NCI-H1417 (cell line): Measurements from ENCODE around the gene GZMM.
"Not testable (repeated sequence)": the region's sequence is repeated elsewhere in the genome, so short reads cannot be mapped to it uniquely, and the experiment has no call there.

Source experiments
- DNase-seq, 3 experiments: peaks; one replicate each; lab custom pipeline; 2025; lab: John Stamatoyannopoulos, UW

GZMM gene

GRCh38 chr19:583198-583967 lies 39.5 kb downstream of the GZMM start:
- no peak for DNase-seq

GRCh38 chr19:583968-584239 lies 40.1 kb downstream of the GZMM start:
- no peak for DNase-seq

- DNase-seq: peak in 2 of 3 experiments; percentile 40 to 62
Measured at GRCh38 chr19:584240-585001, 40.6 kb downstream of the GZMM start.

GRCh38 chr19:585146-585545 lies 41.3 kb downstream of the GZMM start:
- DNase-seq: not testable (repeated sequence)

- no peak for DNase-seq
Measured at GRCh38 chr19:585551-586110, 41.8 kb downstream of the GZMM start.

GRCh38 chr19:588093-588740 lies 44.4 kb downstream of the GZMM start:
- DNase-seq: peak; percentile 71 to 98 (median 95)

- DNase-seq: peak; percentile 33 to 91 (median 88)
Measured at GRCh38 chr19:588741-589692, 45.2 kb downstream of the GZMM start.

- DNase-seq: no peak
Measured at GRCh38 chr19:589693-590395, 46.0 kb downstream of the GZMM start, which contains the start of gene HCN2. HCN2 (plus strand) TSS chr19:589881; CDS start chr19:589946, 65 bp downstream.

- DNase-seq: peak; percentile 31 to 69 (median 61)
Measured at GRCh38 chr19:590396-590745, 46.5 kb downstream of the GZMM start.

- no peak for DNase-seq
Measured at GRCh38 chr19:590750-591098, 46.9 kb downstream of the GZMM start.

GRCh38 chr19:591099-591958 lies 47.5 kb downstream of the GZMM start:
- DNase-seq: no peak

GRCh38 chr19:592101-592500 lies 48.2 kb downstream of the GZMM start:
- no peak for DNase-seq

GRCh38 chr19:593055-593454 lies 49.2 kb downstream of the GZMM start:
- DNase-seq: no peak

GRCh38 chr19:593505-593904 lies 49.7 kb downstream of the GZMM start:
- DNase-seq: no peak

GRCh38 chr19:594265-594870 lies 50.5 kb downstream of the GZMM start:
- no peak for DNase-seq

GRCh38 chr19:595326-596262 lies 51.7 kb downstream of the GZMM start:
- no peak for DNase-seq

- DNase-seq: no peak
Measured at GRCh38 chr19:596263-596655, 52.4 kb downstream of the GZMM start.
